ENCODE results near the gene CACHD1. TPM values are rescaled to one million over a fixed set of nuclear protein-coding genes. Genes with fewer than 3 reads are reported as not detected.

Gene CACHD1
- polyA plus RNA-seq, 2 of the 4 experiments (the other 2 are of a cell fraction) = 0.72 to 1.6 TPM

DNA sequence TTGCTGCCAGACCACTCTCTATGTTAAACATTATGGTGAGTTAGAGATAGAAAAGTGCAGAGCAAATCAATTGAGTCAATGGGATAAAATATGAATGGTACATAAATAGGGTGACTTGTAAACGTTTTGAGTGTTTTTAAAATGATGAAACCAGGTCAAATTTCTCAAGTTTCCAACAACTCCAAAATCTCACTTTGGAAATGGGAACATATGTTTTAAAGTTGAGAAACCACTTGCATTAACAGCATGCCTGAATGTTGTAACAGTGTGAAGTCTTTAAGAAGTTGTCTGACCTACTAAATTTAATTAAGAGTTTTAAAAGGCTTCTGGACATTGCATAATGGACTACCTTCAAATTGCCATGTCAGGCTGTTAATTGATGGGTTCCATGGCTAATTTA lies 241.3 kb downstream of the CACHD1 start:
- CTCF ChIA-PET = interaction anchor here (0.6 to 0.7 kb wide), 2 partner anchors 498 to 522 kb away, joined by 3 read pairs; no protein-coding TSS in a partner anchor
- POLR2A ChIA-PET = no interaction called here
- Histone ChIP-seq H3K4me3 (no peak overlapping the region), H3K4me2 (no peak overlapping the region), H3K4me1 (no peaks in the 10 kb centered on the region), H3K9me3 (no peaks in the 10 kb centered on the region), H3K27ac (no peak overlapping the region)
- no peak for ATAC-seq
- FAIRE-seq = no peak
- 3% methylated on average over 1 of the region's 1 CpG for WGBS (ENCODE audit: missing lambda C conversion rate)
- TF ChIP-seq MAZ (IDR thresholded peaks at IDR 0.05; ENCODE audit: borderline replicate concordance, low read depth, low read length) (no peak), RCOR1 (IDR thresholded peaks at IDR 0.05; ENCODE audit: low read depth, low read length) (no peak), NR3C1 (IDR thresholded peaks at IDR 0.05) (no peak), RAD21 (conservative IDR thresholded peaks at IDR 0.05 in 1 of 2, IDR thresholded peaks at IDR 0.05 in 1 of 2) (no peak), CHD2 (IDR thresholded peaks at IDR 0.05; ENCODE audit: low read length, partially characterized antibody) (no peak), HOXB13 (CRISPR knock-in tag; IDR thresholded peaks at IDR 0.05; ENCODE audit: low read depth) (no peak), ZC3H11A (IDR thresholded peaks at IDR 0.05) (no peak), KDM1A (IDR thresholded peaks at IDR 0.05; ENCODE audit: low read depth) (no peak), USF2 (IDR thresholded peaks at IDR 0.05) (no peak), RARB (CRISPR knock-in tag; IDR thresholded peaks at IDR 0.05) (no peak), NFE2L2 (conservative IDR thresholded peaks at IDR 0.05; ENCODE audit: low read length) (no peak), MAFK (IDR thresholded peaks at IDR 0.05; ENCODE audit: partially characterized antibody) (no peak), MYC (IDR thresholded peaks at IDR 0.05; ENCODE audit: borderline replicate concordance, low read length) (no peak), EP300 (IDR thresholded peaks at IDR 0.05) (no peak)
- no peak for DNase-seq (ENCODE audit: low read depth in 1 of 2, low spot score in 1 of 2)

GRCh38 chr1:64712049-64712448 lies 242.1 kb downstream of the CACHD1 start:
- ChIA-PET CTCF (no interaction called here), POLR2A (no interaction called here)
- no peaks in the 10 kb centered on the region for H3K4me1 ChIP-seq
- H3K4me3 ChIP-seq = no peak overlapping the region
- DNase-seq (ENCODE audit: low read depth in 1 of 2, low spot score in 1 of 2) (no peak), FAIRE-seq (no peak), ATAC-seq (no peak)
- H3K27ac ChIP-seq = no peak overlapping the region
- no peak overlapping the region for H3K4me2 ChIP-seq
- no peaks in the 10 kb centered on the region for H3K9me3 ChIP-seq
- 66% methylated on average over 2 of the region's 2 CpGs for WGBS (ENCODE audit: missing lambda C conversion rate)
- TF ChIP-seq RNF2 (IDR thresholded peaks at IDR 0.05; ENCODE audit: borderline replicate concordance, low read depth) = no peak
- TF ChIP-seq, protein P1, sequence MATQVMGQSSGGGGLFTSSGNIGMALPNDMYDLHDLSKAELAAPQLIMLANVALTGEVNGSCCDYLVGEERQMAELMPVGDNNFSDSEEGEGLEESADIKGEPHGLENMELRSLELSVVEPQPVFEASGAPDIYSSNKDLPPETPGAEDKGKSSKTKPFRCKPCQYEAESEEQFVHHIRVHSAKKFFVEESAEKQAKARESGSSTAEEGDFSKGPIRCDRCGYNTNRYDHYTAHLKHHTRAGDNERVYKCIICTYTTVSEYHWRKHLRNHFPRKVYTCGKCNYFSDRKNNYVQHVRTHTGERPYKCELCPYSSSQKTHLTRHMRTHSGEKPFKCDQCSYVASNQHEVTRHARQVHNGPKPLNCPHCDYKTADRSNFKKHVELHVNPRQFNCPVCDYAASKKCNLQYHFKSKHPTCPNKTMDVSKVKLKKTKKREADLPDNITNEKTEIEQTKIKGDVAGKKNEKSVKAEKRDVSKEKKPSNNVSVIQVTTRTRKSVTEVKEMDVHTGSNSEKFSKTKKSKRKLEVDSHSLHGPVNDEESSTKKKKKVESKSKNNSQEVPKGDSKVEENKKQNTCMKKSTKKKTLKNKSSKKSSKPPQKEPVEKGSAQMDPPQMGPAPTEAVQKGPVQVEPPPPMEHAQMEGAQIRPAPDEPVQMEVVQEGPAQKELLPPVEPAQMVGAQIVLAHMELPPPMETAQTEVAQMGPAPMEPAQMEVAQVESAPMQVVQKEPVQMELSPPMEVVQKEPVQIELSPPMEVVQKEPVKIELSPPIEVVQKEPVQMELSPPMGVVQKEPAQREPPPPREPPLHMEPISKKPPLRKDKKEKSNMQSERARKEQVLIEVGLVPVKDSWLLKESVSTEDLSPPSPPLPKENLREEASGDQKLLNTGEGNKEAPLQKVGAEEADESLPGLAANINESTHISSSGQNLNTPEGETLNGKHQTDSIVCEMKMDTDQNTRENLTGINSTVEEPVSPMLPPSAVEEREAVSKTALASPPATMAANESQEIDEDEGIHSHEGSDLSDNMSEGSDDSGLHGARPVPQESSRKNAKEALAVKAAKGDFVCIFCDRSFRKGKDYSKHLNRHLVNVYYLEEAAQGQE (IDR thresholded peaks at IDR 0.05) = no peak
- no peak for TF ChIP-seq RAD21 (conservative IDR thresholded peaks at IDR 0.05 in 1 of 2, IDR thresholded peaks at IDR 0.05 in 1 of 2)
- TF ChIP-seq, protein P2, sequence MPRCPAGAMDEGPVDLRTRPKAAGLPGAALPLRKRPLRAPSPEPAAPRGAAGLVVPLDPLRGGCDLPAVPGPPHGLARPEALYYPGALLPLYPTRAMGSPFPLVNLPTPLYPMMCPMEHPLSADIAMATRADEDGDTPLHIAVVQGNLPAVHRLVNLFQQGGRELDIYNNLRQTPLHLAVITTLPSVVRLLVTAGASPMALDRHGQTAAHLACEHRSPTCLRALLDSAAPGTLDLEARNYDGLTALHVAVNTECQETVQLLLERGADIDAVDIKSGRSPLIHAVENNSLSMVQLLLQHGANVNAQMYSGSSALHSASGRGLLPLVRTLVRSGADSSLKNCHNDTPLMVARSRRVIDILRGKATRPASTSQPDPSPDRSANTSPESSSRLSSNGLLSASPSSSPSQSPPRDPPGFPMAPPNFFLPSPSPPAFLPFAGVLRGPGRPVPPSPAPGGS (IDR thresholded peaks at IDR 0.05) = no peak
- TF ChIP-seq NPAS2 (CRISPR knock-in tag; IDR thresholded peaks at IDR 0.05; ENCODE audit: borderline replicate concordance) = no peak
- no peak for TF ChIP-seq CEBPB (IDR thresholded peaks at IDR 0.05)
- no peak for TF ChIP-seq CBX8 (IDR thresholded peaks at IDR 0.05)
- no peak for TF ChIP-seq FOSB (CRISPR knock-in tag; IDR thresholded peaks at IDR 0.05)
